ENCODE measurements around the gene ACVR1.

GRCh38 chr2:157891643-157892041 is 15.5 kb upstream of the ACVR1 start:
- TF ChIP-seq CTCF (IDR thresholded peaks at IDR 0.05; ENCODE audit: borderline replicate concordance, extremely low read depth, low read length, poor library complexity, severe bottlenecking): no peak
- no peak for TF ChIP-seq EZH2 (IDR thresholded peaks at IDR 0.05; ENCODE audit: borderline replicate concordance, low read depth, low read length, severe bottlenecking)
